ENCODE results near the gene KASH5. TPM values are rescaled to one million over a fixed set of nuclear protein-coding genes. Genes with fewer than 3 reads are reported as not detected.

KASH5 gene
- under 1 TPM in 3 of 4 donors, not detected in 1; 0.21 to 0.48 (median 0.29) TPM for polyA plus RNA-seq (ENCODE audit: insufficient read length in 4 of 4)

- peak in 1 of 4 donors; percentile 40 for DNase-seq (ENCODE audit: low read depth in 4 of 4, low spot score in 3 of 4)
Measured at GRCh38 chr19:49387936-49388372, at the start of gene KASH5. TSS of gene KASH5 (plus strand) at chr19:49388249. CDS start at chr19:49390884, 2,635 bp downstream.

- DNase-seq (ENCODE audit: low read depth in 4 of 4, low spot score in 3 of 4): peak in 3 of 4 donors; percentile 58 to 67 (median 64)
Measured at GRCh38 chr19:49338691-49339300, 49.3 kb upstream of the KASH5 start.

GRCh38 chr19:49339301-49340068 lies 48.6 kb upstream of the KASH5 start:
- DNase-seq (ENCODE audit: low read depth in 4 of 4, low spot score in 3 of 4): peak; percentile 72 to 86 (median 80)

- peak in 1 of 4 donors; percentile 36 for DNase-seq (ENCODE audit: low read depth in 4 of 4, low spot score in 3 of 4)
Measured at GRCh38 chr19:49340069-49340864, 47.8 kb upstream of the KASH5 start.

GRCh38 chr19:49340865-49341718 lies 47.0 kb upstream of the KASH5 start:
- DNase-seq (ENCODE audit: low read depth in 4 of 4, low spot score in 3 of 4): no peak

GRCh38 chr19:49342291-49342721 lies 45.7 kb upstream of the KASH5 start:
- DNase-seq (ENCODE audit: low read depth in 4 of 4, low spot score in 3 of 4): no peak

- no peak for DNase-seq (ENCODE audit: low read depth in 4 of 4, low spot score in 3 of 4)
Measured at GRCh38 chr19:49343123-49343522, 44.9 kb upstream of the KASH5 start.

- DNase-seq (ENCODE audit: low read depth in 4 of 4, low spot score in 3 of 4): no peak
Measured at GRCh38 chr19:49344505-49345423, 43.3 kb upstream of the KASH5 start.

- no peak for DNase-seq (ENCODE audit: low read depth in 4 of 4, low spot score in 3 of 4)
Measured at GRCh38 chr19:49347191-49347590, 40.9 kb upstream of the KASH5 start.

- DNase-seq (ENCODE audit: low read depth in 4 of 4, low spot score in 3 of 4): no peak
Measured at GRCh38 chr19:49347835-49348234, 40.2 kb upstream of the KASH5 start.

- DNase-seq (ENCODE audit: low read depth in 4 of 4, low spot score in 3 of 4): no peak
Measured at GRCh38 chr19:49348305-49349189, 39.5 kb upstream of the KASH5 start.

GRCh38 chr19:49349567-49349966 lies 38.5 kb upstream of the KASH5 start:
- no peak for DNase-seq (ENCODE audit: low read depth in 4 of 4, low spot score in 3 of 4)

GRCh38 chr19:49355909-49356353 lies 32.1 kb upstream of the KASH5 start:
- no peak for DNase-seq (ENCODE audit: low read depth in 4 of 4, low spot score in 3 of 4)

- DNase-seq (ENCODE audit: low read depth in 4 of 4, low spot score in 3 of 4): no peak
Measured at GRCh38 chr19:49356382-49356781, 31.7 kb upstream of the KASH5 start.

- no peak for DNase-seq (ENCODE audit: low read depth in 4 of 4, low spot score in 3 of 4)
Measured at GRCh38 chr19:49357186-49357585, 30.9 kb upstream of the KASH5 start.

- no peak for DNase-seq (ENCODE audit: low read depth in 4 of 4, low spot score in 3 of 4)
Measured at GRCh38 chr19:49359851-49360820, 27.9 kb upstream of the KASH5 start.
